Fibroblast of the aortic adventitia (primary cell): ENCODE measurements around the gene TM4SF4. TPM values are rescaled to one million over a fixed set of nuclear protein-coding genes. Genes with fewer than 3 reads are reported as not detected.

Experiments used
- DNase-seq: peaks from one replicate; pipeline ENCODE4 v3.0.0-alpha.2; 2010; ENCODE audit warnings: low read depth
- H3K4me3 ChIP-seq: 2 replicates; pipeline ENCODE4 v1.5.1; 2011; ENCODE audit warnings: low read depth, mild to moderate bottlenecking, control low read depth, low read length, moderate library complexity
- CTCF ChIP-seq: IDR thresholded peaks from 2 replicates; pipeline ENCODE4 v1.5.1; 2011; ENCODE audit warnings: mild to moderate bottlenecking, low read length, control low read depth, inconsistent platforms; ENCODE audit not compliant: insufficient read depth
- small RNA-seq: library from RNA; depleted of rRNA; stranded (forward); fragments of <200 nt; gene quantifications from one replicate; pipeline ENCODE3, GENCODE V24; 2012
- total RNA-seq: library from RNA; depleted of rRNA; stranded (reverse); fragments of >200 nt; gene quantifications from 2 replicates; pipeline ENCODE4 v1.2.3, GENCODE V29; 2012; ENCODE audit warnings: low replicate concordance

Gene TM4SF4
- total RNA-seq, 1 donor, result 0.45 TPM

DNA sequence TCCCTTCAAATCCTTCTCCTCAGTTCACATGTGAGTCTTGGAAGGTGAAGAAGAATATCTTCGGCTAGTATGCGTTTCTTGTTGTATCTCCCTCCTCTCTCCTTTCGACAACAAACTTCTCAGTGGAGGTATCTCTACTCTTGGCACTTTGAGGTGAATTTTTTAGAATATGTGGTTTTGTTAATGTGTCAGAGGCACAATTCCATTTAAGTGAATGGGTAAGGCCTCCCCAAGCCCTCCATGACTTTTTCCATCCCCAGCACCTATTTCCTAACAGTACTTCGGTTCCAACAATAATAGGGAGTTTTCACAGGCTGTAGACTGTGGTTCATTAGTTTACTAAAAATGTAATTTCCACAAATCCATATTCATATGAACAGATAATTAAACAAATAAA is 74.2 kb downstream of the TM4SF4 start:
- no peak overlapping the region for H3K4me3 ChIP-seq
- TF ChIP-seq CTCF, result no peak
- DNase-seq, result peak; percentile 77

GRCh38 chr3:149551500-149551899 is 77.0 kb downstream of the TM4SF4 start:
- H3K4me3 ChIP-seq, result no peak overlapping the region
- no peak for DNase-seq
- no peak for TF ChIP-seq CTCF

DNA sequence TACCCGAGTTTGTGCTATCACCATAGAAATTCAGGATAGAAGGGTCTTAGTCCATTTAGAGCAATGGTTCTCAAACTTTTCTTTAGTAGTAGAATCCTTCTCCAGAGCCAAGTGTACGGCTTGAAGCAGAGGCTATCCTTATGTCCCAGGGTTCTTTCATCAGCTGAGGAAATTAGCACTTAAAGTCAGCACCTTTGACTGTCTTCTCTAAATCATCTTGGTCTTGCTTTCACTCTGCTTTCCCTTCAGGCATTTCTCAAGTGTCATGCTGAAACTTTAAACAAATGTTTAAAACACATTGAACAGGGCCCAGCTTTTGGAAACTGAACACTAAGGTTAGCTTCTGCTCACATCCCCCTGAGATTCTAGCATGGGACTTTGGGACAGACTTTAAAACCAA is 78.2 kb downstream of the TM4SF4 start:
- H3K4me3 ChIP-seq, result no peak overlapping the region
- no peak for DNase-seq
- no peak for TF ChIP-seq CTCF

Small RNA genes within 50 kb of the gene (small RNA-seq; reads per million reads assigned to genes)
- gene AC108751.2 (not detected), gene RNU6-1098P (not detected)

Other genes with a start within 250 kb of the TM4SF4 start
- gene TM4SF18, start 141.1 kb upstream of the TM4SF4 start, total RNA-seq, result 0.27 and 1.3 TPM in 2 replicates
- gene TM4SF1, start 97.0 kb upstream of the TM4SF4 start, total RNA-seq, result 213 and 299 TPM in 2 replicates
- gene WWTR1, start 183.3 kb downstream of the TM4SF4 start, total RNA-seq, result 54.7 and 205 TPM in 2 replicates